Measurements from ENCODE around the gene ESF1.

DNA sequence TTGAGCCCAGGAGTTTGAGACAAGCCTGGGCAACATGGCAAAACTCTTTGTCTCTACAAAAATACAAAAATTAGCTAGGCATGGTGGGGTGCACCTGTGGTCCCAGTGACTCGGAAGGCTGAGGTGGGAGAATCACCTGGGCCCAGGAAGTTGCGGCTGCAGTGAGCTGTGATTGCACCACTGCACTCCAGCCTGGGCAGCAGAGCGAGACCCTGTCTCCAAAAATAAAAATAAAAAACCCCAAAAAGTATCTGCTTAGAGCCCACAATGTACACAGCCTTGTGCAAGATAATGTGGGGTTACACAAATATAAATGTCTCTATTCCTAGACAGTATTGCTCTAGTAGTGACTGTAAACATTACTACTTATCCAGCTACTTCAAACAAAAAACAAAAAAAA, 5.9 kb downstream of the ESF1 start:
- TF ChIP-seq, protein P1, sequence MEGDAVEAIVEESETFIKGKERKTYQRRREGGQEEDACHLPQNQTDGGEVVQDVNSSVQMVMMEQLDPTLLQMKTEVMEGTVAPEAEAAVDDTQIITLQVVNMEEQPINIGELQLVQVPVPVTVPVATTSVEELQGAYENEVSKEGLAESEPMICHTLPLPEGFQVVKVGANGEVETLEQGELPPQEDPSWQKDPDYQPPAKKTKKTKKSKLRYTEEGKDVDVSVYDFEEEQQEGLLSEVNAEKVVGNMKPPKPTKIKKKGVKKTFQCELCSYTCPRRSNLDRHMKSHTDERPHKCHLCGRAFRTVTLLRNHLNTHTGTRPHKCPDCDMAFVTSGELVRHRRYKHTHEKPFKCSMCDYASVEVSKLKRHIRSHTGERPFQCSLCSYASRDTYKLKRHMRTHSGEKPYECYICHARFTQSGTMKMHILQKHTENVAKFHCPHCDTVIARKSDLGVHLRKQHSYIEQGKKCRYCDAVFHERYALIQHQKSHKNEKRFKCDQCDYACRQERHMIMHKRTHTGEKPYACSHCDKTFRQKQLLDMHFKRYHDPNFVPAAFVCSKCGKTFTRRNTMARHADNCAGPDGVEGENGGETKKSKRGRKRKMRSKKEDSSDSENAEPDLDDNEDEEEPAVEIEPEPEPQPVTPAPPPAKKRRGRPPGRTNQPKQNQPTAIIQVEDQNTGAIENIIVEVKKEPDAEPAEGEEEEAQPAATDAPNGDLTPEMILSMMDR (IDR thresholded peaks at IDR 0.05), result no peak
- TF ChIP-seq POLR2A (IDR thresholded peaks at IDR 0.05), result no peak
